ENCODE measurements around the gene MSL1.

- TF ChIP-seq TBX3 (IDR thresholded peaks at IDR 0.05; ENCODE audit: borderline replicate concordance) (no peak), RBAK (CRISPR knock-in tag; IDR thresholded peaks at IDR 0.05) (no peak), CTCF (CRISPR knock-in tag; IDR thresholded peaks at IDR 0.05) (no peak), ZBTB1 (CRISPR knock-in tag; IDR thresholded peaks at IDR 0.05; ENCODE audit: borderline replicate concordance) (no peak), ATF3 (CRISPR knock-in tag; IDR thresholded peaks at IDR 0.05) (no peak), FOXM1 (CRISPR knock-in tag; IDR thresholded peaks at IDR 0.05) (no peak)
Measured at GRCh38 chr17:40092581-40092980, 29.2 kb upstream of the MSL1 start.
